HEK293T (cell line): Measurements from ENCODE around the gene HES4.

ENCODE experiments used
- CTCF ChIA-PET: fragments of 350-600 bp; formaldehyde crosslinking; extraction: SDS; loops from one replicate; lab custom pipeline; 2021; ENCODE audit warnings: antibody characterized with exemption, inconsistent platforms; lab: Yijun Ruan, JAX
- POLR2A ChIA-PET: fragments of 350-600 bp; formaldehyde crosslinking; extraction: SDS; loops from one replicate; lab custom pipeline; 2020; ENCODE audit warnings: antibody characterized with exemption, inconsistent platforms; lab: Yijun Ruan, JAX
- DNase-seq: peaks from one replicate; pipeline ENCODE4 v3.0.0; 2012; ENCODE audit warnings: mixed read lengths; ENCODE audit errors: extremely low spot score
- ARNT ChIP-seq: fragments of 450-650 bp; IDR thresholded peaks from 2 replicates; pipeline ENCODE4 v1.6.1; 2017; ENCODE audit warnings: mild to moderate bottlenecking
- BHLHE40 ChIP-seq: fragments of 450-650 bp; IDR thresholded peaks from 2 replicates; pipeline ENCODE4 v1.6.1; 2016; ENCODE audit warnings: mild to moderate bottlenecking, moderate library complexity, borderline replicate concordance
- CTBP1 ChIP-seq: fragments of 450-650 bp; IDR thresholded peaks from 2 replicates; pipeline ENCODE4 v1.6.1; 2016; ENCODE audit warnings: borderline replicate concordance
- ELF4 ChIP-seq: fragments of 450-650 bp; IDR thresholded peaks from 2 replicates; pipeline ENCODE4 v1.6.1; 2017; ENCODE audit warnings: antibody characterized with exemption
- FOXA1 ChIP-seq: fragments of 450-650 bp; IDR thresholded peaks from 2 replicates; pipeline ENCODE4 v1.6.1; 2016; ENCODE audit warnings: mild to moderate bottlenecking
- FOXK2 ChIP-seq: fragments of 450-650 bp; IDR thresholded peaks from 2 replicates; pipeline ENCODE4 v1.6.1; 2016; ENCODE audit warnings: mild to moderate bottlenecking
- FOXM1 ChIP-seq: fragments of 450-650 bp; IDR thresholded peaks from 2 replicates; pipeline ENCODE4 v1.6.1; 2017; ENCODE audit warnings: mild to moderate bottlenecking, borderline replicate concordance
- HDGF ChIP-seq: fragments of 450-650 bp; IDR thresholded peaks from 2 replicates; pipeline ENCODE4 v1.6.1; 2017; ENCODE audit warnings: antibody characterized with exemption, borderline replicate concordance
- L3MBTL2 ChIP-seq: fragments of 450-650 bp; conservative IDR thresholded peaks from 2 replicates; pipeline ENCODE4 v1.6.1; 2016; ENCODE audit warnings: mild to moderate bottlenecking
- LEF1 ChIP-seq: fragments of 450-650 bp; IDR thresholded peaks from 2 replicates; pipeline ENCODE4 v1.6.1; 2017; ENCODE audit warnings: mild to moderate bottlenecking, borderline replicate concordance
- NFRKB ChIP-seq: fragments of 450-650 bp; IDR thresholded peaks from 2 replicates; pipeline ENCODE4 v1.6.1; 2016; ENCODE audit warnings: mild to moderate bottlenecking, moderate library complexity
- SP1 ChIP-seq: fragments of 450-650 bp; IDR thresholded peaks from 2 replicates; pipeline ENCODE4 v1.6.1; 2017
- SUZ12 ChIP-seq: fragments of 450-650 bp; IDR thresholded peaks from 2 replicates; pipeline ENCODE4 v1.6.1; 2016; ENCODE audit warnings: mild to moderate bottlenecking
- TARDBP ChIP-seq: fragments of 450-650 bp; IDR thresholded peaks from 2 replicates; pipeline ENCODE4 v1.6.1; 2016
- ZNF384 ChIP-seq: fragments of 450-650 bp; IDR thresholded peaks from 2 replicates; pipeline ENCODE4 v1.6.1; 2016
- TF ChIP-seq, protein P1 (sequence below): fragments of 450-650 bp; IDR thresholded peaks from 2 replicates; pipeline ENCODE4 v1.6.1; 2016

HES4 gene

DNA sequence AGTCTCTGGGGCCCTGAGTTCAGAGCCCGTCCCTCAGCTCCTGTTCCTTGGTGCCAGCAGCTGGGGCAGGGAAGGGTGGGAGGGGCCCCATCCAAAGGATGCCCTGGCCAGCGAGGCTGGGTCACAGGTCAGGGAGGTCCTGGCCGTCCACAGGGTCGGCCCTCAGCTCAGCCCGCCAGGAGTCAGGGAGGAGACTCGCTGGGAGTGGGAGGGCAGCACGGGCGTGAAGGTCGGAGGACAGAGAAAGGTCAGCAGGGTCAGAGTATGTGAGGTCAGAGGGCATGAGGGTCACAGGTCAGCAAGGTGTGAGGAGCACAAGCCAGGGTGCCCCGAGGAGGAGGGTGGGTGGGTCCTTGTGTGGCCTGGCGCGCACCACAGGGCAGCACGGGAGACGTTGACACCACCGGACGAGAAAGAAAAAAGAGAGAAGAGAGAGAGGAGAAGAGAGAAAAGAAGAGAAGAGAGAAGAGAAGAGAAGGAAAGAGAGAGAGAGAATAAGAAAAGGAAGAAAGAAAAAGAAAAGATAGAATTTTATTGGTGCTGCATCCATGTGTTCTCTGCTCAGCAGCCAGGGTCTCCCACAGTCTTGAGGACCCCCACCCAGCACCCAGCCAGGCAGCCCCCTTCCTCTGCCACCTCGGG lies 25.1 kb downstream of the HES4 start:
- DNase-seq, result no peak
- ChIA-PET CTCF (no interaction called here), POLR2A (no interaction called here)
- TF ChIP-seq LEF1 (no peak), TARDBP (no peak), FOXA1 (no peak), FOXK2 (no peak), ELF4 (no peak), SP1 (no peak), ZNF384 (no peak), CTBP1 (no peak)

DNA sequence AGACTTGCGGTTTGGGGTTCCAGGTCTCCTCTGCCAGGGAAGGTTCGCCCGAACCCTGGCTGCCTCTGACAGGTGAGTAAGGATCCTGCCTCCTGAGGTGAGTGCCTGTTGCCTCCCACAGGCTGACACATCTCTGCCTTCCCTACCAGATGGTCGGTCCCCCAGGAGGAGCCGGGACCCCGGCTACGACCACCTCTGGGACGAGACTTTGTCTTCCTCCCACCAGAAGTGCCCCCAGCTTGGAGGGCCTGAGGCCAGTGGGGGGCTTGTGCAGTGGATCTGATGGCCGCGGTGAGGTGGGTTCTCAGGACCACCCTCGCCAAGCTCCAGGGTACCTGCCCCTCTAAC lies 25.6 kb downstream of the HES4 start:
- TF ChIP-seq FOXK2 (no peak), SUZ12 (no peak), ZNF384 (no peak), FOXA1 (no peak), FOXM1 (no peak), L3MBTL2 (no peak), NFRKB (no peak), SP1 (no peak), ELF4 (no peak), CTBP1 (no peak), HDGF (no peak), BHLHE40 (no peak), TARDBP (no peak), LEF1 (no peak), ARNT (no peak)
- TF ChIP-seq, protein P1, sequence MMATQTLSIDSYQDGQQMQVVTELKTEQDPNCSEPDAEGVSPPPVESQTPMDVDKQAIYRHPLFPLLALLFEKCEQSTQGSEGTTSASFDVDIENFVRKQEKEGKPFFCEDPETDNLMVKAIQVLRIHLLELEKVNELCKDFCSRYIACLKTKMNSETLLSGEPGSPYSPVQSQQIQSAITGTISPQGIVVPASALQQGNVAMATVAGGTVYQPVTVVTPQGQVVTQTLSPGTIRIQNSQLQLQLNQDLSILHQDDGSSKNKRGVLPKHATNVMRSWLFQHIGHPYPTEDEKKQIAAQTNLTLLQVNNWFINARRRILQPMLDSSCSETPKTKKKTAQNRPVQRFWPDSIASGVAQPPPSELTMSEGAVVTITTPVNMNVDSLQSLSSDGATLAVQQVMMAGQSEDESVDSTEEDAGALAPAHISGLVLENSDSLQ, result no peak
- DNase-seq, result no peak
- ChIA-PET POLR2A (no interaction called here), CTCF (no interaction called here)

DNA sequence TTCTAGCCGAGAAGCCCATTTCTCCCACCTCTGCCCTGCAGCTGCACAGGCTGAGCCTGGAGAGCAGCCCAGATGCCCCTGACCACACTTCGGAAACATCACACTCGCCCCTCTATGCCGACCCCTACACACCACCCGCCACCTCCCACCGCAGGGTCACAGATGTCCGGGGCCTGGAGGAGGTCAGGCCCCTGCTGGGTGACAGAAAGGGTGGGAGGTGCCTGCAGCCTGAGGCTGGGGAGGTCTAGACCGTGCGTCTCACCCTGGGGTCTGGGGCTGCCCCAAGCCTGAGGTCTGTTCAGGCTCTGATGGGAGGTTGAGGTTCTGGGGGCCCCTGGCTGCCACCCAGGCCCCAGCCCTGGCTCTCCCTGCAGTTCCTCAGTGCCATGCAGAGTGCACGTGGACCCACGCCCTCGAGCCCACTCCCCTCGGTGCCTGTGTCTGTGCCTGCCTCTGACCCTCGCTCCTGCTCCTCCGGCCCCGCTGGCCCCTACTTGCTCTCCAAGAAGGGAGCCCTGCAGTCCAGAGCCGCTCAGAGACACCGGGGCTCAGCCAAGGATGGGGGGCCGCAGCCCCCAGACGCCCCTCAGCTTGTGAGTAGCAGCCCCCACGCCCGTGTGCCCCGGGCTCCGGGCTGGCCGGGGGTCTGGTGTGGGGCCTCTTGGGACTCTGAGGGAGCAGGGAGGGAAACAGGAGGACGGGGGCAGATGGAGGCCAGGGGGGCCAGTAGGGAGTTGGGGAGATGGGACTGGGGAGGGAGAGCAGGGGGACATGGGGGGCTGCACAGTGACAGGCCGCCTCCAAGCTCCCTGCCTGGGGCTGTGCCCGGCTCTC lies 26.2 kb downstream of the HES4 start:
- no peak for DNase-seq
- ChIA-PET CTCF (no interaction called here), POLR2A (no interaction called here)
- no peak for TF ChIP-seq LEF1
- no peak for TF ChIP-seq FOXA1

DNA sequence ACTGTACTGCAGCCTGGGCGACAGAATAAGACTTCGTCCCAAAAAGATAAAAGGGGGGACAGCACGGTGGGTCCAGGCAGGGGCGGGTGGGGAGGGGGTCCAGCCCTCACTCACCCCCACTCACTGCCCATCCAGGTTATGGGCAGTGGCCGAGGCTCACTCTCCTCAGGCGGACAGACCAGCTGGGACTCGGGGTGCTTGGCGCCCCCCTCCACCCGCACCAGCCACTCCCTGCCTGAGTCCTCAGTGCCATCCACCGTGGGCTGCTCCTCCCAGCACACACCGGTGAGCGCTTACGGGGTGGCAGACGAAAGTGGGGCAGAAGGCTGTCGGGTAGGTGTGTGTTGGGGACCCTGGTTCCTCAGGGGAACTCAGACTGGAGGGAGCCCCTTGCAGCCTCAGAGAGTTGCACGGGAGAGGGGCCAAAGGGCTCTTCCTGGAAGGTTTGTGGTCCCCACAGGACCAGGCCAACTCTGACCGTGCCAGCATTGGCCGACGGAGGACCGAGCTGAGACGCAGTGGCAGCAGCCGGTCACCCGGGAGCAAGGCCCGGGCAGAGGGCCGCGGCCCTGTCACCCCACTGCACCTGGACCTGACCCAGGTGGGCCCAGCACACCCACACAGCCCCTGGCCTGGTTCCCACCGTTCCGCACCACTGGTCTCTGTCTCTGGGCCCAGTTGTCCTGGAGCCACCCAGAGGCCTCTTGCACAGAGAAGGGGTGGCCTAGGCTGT lies 27.0 kb downstream of the HES4 start:
- CTCF ChIA-PET, result no interaction called here
- no peak for DNase-seq
- POLR2A ChIA-PET, result no interaction called here
- no peak for TF ChIP-seq SUZ12
- TF ChIP-seq FOXM1, result no peak
- TF ChIP-seq ARNT, result no peak
- no peak for TF ChIP-seq ZNF384
- TF ChIP-seq L3MBTL2, result no peak
- TF ChIP-seq TARDBP, result no peak
- no peak for TF ChIP-seq FOXK2
- TF ChIP-seq CTBP1, result no peak
- no peak for TF ChIP-seq NFRKB

DNA sequence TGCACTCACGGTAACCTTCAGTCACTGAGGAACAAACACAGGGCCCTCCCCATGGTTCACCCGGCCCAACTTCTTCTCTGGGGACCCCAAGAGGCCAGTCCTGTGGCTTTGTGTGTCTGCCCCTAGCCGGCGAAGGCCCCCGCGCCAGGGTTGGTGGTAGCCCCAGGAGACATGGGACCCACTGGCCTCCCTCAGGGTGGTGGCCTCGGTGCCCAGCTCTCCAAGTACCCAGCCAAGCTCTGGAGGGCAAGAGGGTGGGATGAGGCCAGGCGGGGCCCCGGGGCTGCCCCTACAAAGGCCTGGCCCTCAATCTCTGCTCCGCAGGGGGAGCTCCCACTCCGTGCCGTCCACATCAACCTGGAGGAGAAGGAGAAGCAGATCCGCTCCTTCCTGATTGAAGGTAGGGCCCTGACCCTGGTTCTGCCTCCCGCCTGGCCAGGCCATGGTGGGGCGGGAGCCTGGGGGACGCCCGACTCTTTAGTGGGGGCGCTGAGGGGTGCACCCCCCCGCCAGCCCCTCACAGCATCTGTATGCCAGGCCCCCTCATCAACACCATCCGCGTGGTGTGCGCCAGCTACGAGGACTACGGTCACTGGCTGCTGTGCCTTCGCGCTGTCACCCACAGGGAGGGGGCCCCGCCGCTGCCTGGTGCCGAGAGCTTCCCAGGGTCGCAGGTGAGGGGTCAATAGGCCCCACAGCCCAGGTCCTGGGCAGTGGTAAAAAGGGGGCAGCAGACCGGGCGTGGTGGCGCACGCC lies 28.0 kb downstream of the HES4 start:
- TF ChIP-seq FOXK2 (no peak), HDGF (no peak), FOXA1 (no peak), SP1 (no peak), NFRKB (no peak), ZNF384 (no peak), BHLHE40 (no peak), CTBP1 (no peak), SUZ12 (no peak), L3MBTL2 (no peak), ELF4 (no peak), TARDBP (no peak), ARNT (no peak), LEF1 (no peak), FOXM1 (no peak)
- TF ChIP-seq, protein P1, result no peak
- ChIA-PET CTCF (no interaction called here), POLR2A (no interaction called here)
- DNase-seq, result no peak
